Adrenal gland (tissue), 12 donors: ENCODE results near the gene EIF4G3. TPM values are rescaled to one million over a fixed set of nuclear protein-coding genes. Genes with fewer than 3 reads are reported as not detected.

Experiments
- DNase-seq, 7 donors: peaks; one replicate each; pipeline ENCODE4 v3.0.0-alpha.2; 2019 to 2020
- H3K27ac ChIP-seq, 5 donors: fragments of 200-600 bp; sonication (generic) in 4 of 5; 1 replicate in 3 of 5; 2 replicates in 2 of 5; pipeline versions ENCODE4 v1.5.1 to v1.8.0; 2016 to 2020; ENCODE audit warnings: mild to moderate bottlenecking in 1 of 5
- H3K27me3 ChIP-seq: fragments of 200-600 bp; 2 replicates; pipeline ENCODE4 v1.8.0; 2021
- H3K36me3 ChIP-seq, 2 donors: fragments of 200-600 bp; replicated peaks in 1 of 2; 1 replicate in 1 of 2; 2 replicates in 1 of 2; pipeline versions ENCODE4 v1.5.1 to v1.8.0; 2018 to 2022
- H3K4me1 ChIP-seq, 2 donors: fragments of 200-600 bp; replicated peaks in 1 of 2; 1 replicate in 1 of 2; 2 replicates in 1 of 2; pipeline versions ENCODE4 v1.5.1 to v1.8.0; 2018 to 2021
- H3K4me3 ChIP-seq, 4 donors: fragments of 200-600 bp; sonication (generic) in 3 of 4; one replicate each; pipeline ENCODE4 v1.5.1; 2016 to 2018
- H3K9me3 ChIP-seq, 3 donors: fragments of 200-600 bp; sonication (generic) in 1 of 3; replicated peaks in 1 of 3; 1 replicate in 2 of 3; 2 replicates in 1 of 3; pipeline versions ENCODE4 v1.5.1 to v1.8.0; 2016 to 2021
- CTCF ChIP-seq, 6 experiments: fragments of 450-650 bp in 4 of 6; fragments of 200-600 bp in 2 of 6; sonication (generic) in 1 of 6; IDR thresholded peaks; 1 replicate in 5 of 6; 2 replicates in 1 of 6; pipeline versions ENCODE4 v1.5.1 to v1.8.0; 2016 to 2021; ENCODE audit warnings: antibody characterized with exemption in 6 of 6, mild to moderate bottlenecking in 2 of 6, moderate library complexity in 1 of 6
- POLR2A ChIP-seq, 2 donors: fragments of 450-650 bp; IDR thresholded peaks; one replicate each; pipeline ENCODE4 v1.6.1; 2017; ENCODE audit warnings: antibody characterized with exemption in 2 of 2, mild to moderate bottlenecking in 2 of 2, moderate library complexity in 1 of 2
- WGBS, 4 donors: extraction: QIAGEN DNeasy Blood & Tissue Kit in 2 of 4; methylation state at CpG; one replicate each; pipeline versions ENCODE4 v1.1.5 to v1.1.7; 2013 to 2017; 5-methylcytosine and 5-hydroxymethylcytosine counted together
- intact Hi-C, 2 donors: fragments of 100-400 bp; cut with DNase I; formaldehyde crosslinking; loops; one replicate each; pipeline versions ENCODE4 v1.14.1 to v1.15.0; 2022 to 2023
- polyA plus RNA-seq, 3 donors: library from polyadenylated mRNA; stranded (reverse); fragments of 200-250 nt in 2 of 3; fragments of 350-450 nt in 1 of 3; fragmentation: Illumina TruSeq in 1 of 3; extraction: RNeasy Lipid Tissue Mini Kit (QIAGEN cat#74804) in 1 of 3; gene quantifications; one replicate each; pipeline ENCODE4 v1.2.3, GENCODE V29; 2013 to 2014
- total RNA-seq, 9 donors: library from RNA; depleted of rRNA in 4 of 9; stranded (reverse); fragments of >200 nt in 4 of 9; fragments of 120-200 nt in 1 of 9; fragmentation: NEBNext Ultra II Directional in 1 of 9; extraction: Animal tissue kit (Norgen Biotek cat#: 25700) in 1 of 9; gene quantifications; one replicate each; pipeline versions ENCODE4 v1.1.0 to v1.2.4, GENCODE V29; 2013 to 2023
- donor health status: healthy with polysubstance abuse.
- donor health status: Bipolar disorder and iron deficiency.
- donor health status: DM: yes; HTN: yes; CAD: no.
- donor health status: DM: no; HTN: no; CAD: no.
- donor health status: DM: no; HTN: no; CAD: no.
- donor health status: DM: yes; HTN: yes; CAD: no.

Gene EIF4G3
- total and polyA plus RNA-seq, 12 donors, result 30.7 to 58.7 (median 51.6) TPM

- no peaks in the 10 kb centered on the region for H3K36me3 ChIP-seq
- no peak overlapping the region for H3K4me3 ChIP-seq
- H3K9me3 ChIP-seq, result no peaks in the 10 kb centered on the region
- TF ChIP-seq POLR2A (IDR thresholded peaks at IDR 0.05), result no peak
- no peak for TF ChIP-seq CTCF (IDR thresholded peaks at IDR 0.05)
- no peak for DNase-seq
- peaks cover 0 to 20% of the 10 kb centered on the region in 2 donors for H3K4me1 ChIP-seq
- no peak overlapping the region for H3K27ac ChIP-seq
- intact Hi-C loops, result no loop called here
- H3K27me3 ChIP-seq, result no peaks in the 10 kb centered on the region
Measured at GRCh38 chr1:21089731-21090130, 87.0 kb downstream of the EIF4G3 start.

- Histone ChIP-seq H3K36me3 (no peaks in the 10 kb centered on the region), H3K27ac (peak overlapping the region in 1 of 5 donors; percentile 25), H3K27me3 (no peaks in the 10 kb centered on the region), H3K4me1 (peaks cover 0 to 20% of the 10 kb centered on the region in 2 donors), H3K4me3 (no peak overlapping the region), H3K9me3 (no peaks in the 10 kb centered on the region)
- intact Hi-C loops, result no loop called here
- 77 to 88% (median 84%) methylated on average over 2 of the region's 2 CpGs for WGBS, 4 donors
- no peak for DNase-seq
- no peak for TF ChIP-seq POLR2A (IDR thresholded peaks at IDR 0.05)
- no peak for TF ChIP-seq CTCF (IDR thresholded peaks at IDR 0.05)
Measured at GRCh38 chr1:21089299-21089698, 87.4 kb downstream of the EIF4G3 start.

- H3K27ac ChIP-seq, result no peak overlapping the region
- no peak for TF ChIP-seq CTCF (IDR thresholded peaks at IDR 0.05)
- TF ChIP-seq POLR2A (IDR thresholded peaks at IDR 0.05), result no peak
- no peaks in the 10 kb centered on the region for H3K27me3 ChIP-seq
- no peaks in the 10 kb centered on the region for H3K36me3 ChIP-seq
- DNase-seq, result no peak
- peaks cover 0 to 5% of the 10 kb centered on the region in 2 donors for H3K4me1 ChIP-seq
- H3K9me3 ChIP-seq, result no peaks in the 10 kb centered on the region
- intact Hi-C loops, result no loop called here
- no peak overlapping the region for H3K4me3 ChIP-seq
- WGBS, 4 donors, result 60 to 79% (median 68%) methylated on average over 4 of the region's 4 CpGs
Measured at GRCh38 chr1:21084111-21084810, 92.4 kb downstream of the EIF4G3 start.

- Histone ChIP-seq H3K27ac (no peak overlapping the region), H3K4me3 (no peak overlapping the region), H3K27me3 (no peaks in the 10 kb centered on the region), H3K4me1 (peaks cover 0 to 7% of the 10 kb centered on the region in 2 donors), H3K36me3 (no peaks in the 10 kb centered on the region), H3K9me3 (no peaks in the 10 kb centered on the region)
- whole genome bisulfite sequencing, 4 donors, result 88 to 90% (median 89%) methylated on average over 6 of the region's 6 CpGs
- intact Hi-C loops, result no loop called here
- DNase-seq, result no peak
- TF ChIP-seq CTCF (IDR thresholded peaks at IDR 0.05) (no peak), POLR2A (IDR thresholded peaks at IDR 0.05) (no peak)
Measured at GRCh38 chr1:21082073-21082472, 94.6 kb downstream of the EIF4G3 start.
